ENCODE data around the gene DNAJC12. TPM values are rescaled to one million over a fixed set of nuclear protein-coding genes. Genes with fewer than 3 reads are reported as not detected.
"Not testable (repeated sequence)": the region's sequence is repeated elsewhere in the genome, so short reads cannot be mapped to it uniquely, and the experiment has no call there.

Gene DNAJC12
- total RNA-seq, 6 experiments from 2014 or later, result 0.20 to 0.47 (median 0.33) TPM; not detected in 1

- H3K27me3 Mint-ChIP-seq (ENCODE audit: insufficient read depth), result peaks cover 19% of the 10 kb centered on the region
- no peaks in the 10 kb centered on the region for H3K36me3 Mint-ChIP-seq (ENCODE audit: low read depth)
- DNase-seq, result no peak
- no peak for TF ChIP-seq CTCF (IDR thresholded peaks at IDR 0.05)
- peaks cover 9% of the 10 kb centered on the region; the same call in 1 of the 2 replicates for H3K4me1 Mint-ChIP-seq (ENCODE audit: low read depth)
- no peak overlapping the region for H3K4me3 Mint-ChIP-seq
- H3K27ac Mint-ChIP-seq, result no peak overlapping the region
- H3K9me3 Mint-ChIP-seq, result peaks cover 4% of the 10 kb centered on the region; the same call in 1 of the 2 replicates
These were observed 70.7 kb downstream of the DNAJC12 start for GRCh38 chr10:67767244-67767643.

GRCh38 chr10:67764012-67764822 is 73.8 kb downstream of the DNAJC12 start:
- H3K4me1 Mint-ChIP-seq (ENCODE audit: low read depth), result peaks cover 9% of the 10 kb centered on the region; the same call in 1 of the 2 replicates
- TF ChIP-seq CTCF (IDR thresholded peaks at IDR 0.05), result no peak
- no peaks in the 10 kb centered on the region for H3K36me3 Mint-ChIP-seq (ENCODE audit: low read depth)
- peaks cover 4% of the 10 kb centered on the region; the same call in 1 of the 2 replicates for H3K9me3 Mint-ChIP-seq
- H3K4me3 Mint-ChIP-seq, result peak overlapping the region; percentile 90
- peaks cover 9% of the 10 kb centered on the region for H3K27me3 Mint-ChIP-seq (ENCODE audit: insufficient read depth)
- DNase-seq, result peak; percentile 85
- peak overlapping the region; percentile 70 for H3K27ac Mint-ChIP-seq

- Mint-ChIP-seq H3K4me1 (ENCODE audit: low read depth) (peaks cover 9% of the 10 kb centered on the region; the same call in 1 of the 2 replicates), H3K9me3 (peaks cover 4% of the 10 kb centered on the region; the same call in 1 of the 2 replicates), H3K36me3 (ENCODE audit: low read depth) (no peaks in the 10 kb centered on the region), H3K4me3 (peak overlapping the region; percentile 90), H3K27me3 (ENCODE audit: insufficient read depth) (peaks cover 9% of the 10 kb centered on the region), H3K27ac (peak overlapping the region; percentile 48; the same call in 1 of the 2 replicates)
- TF ChIP-seq CTCF (IDR thresholded peaks at IDR 0.05), result no peak
- no peak for DNase-seq
These were observed 74.4 kb downstream of the DNAJC12 start for GRCh38 chr10:67763499-67764011.

- not testable (repeated sequence) for H3K36me3 Mint-ChIP-seq (ENCODE audit: low read depth); H3K4me3 Mint-ChIP-seq; DNase-seq; H3K27ac Mint-ChIP-seq; H3K27me3 Mint-ChIP-seq (ENCODE audit: insufficient read depth); H3K9me3 Mint-ChIP-seq; H3K4me1 Mint-ChIP-seq (ENCODE audit: low read depth)
These were observed 75.4 kb downstream of the DNAJC12 start for GRCh38 chr10:67762567-67762966.

DNA sequence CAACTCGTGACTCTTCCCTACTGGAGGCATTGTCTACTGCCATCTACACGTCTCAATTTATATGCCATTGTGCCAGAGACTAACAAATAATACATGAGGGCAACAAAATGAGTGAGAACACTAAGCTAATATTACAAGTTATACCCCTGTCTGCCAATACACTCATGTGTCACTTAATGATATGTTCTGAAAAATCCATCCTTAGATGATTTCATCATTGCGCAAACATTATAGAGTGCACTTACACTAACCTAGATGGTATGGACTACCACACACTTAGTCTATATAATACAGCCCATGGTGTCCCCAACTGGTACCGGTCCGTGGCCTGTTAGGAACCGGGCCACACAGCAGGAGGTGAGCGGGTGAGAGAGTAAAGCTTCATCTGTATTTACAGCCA is 77.7 kb downstream of the DNAJC12 start:
- Mint-ChIP-seq H3K4me1 (ENCODE audit: low read depth) (peaks cover 3% of the 10 kb centered on the region; the same call in 1 of the 2 replicates), H3K9me3 (peaks cover 4% of the 10 kb centered on the region; the same call in 1 of the 2 replicates), H3K36me3 (ENCODE audit: low read depth) (no peaks in the 10 kb centered on the region), H3K27ac (no peak overlapping the region), H3K27me3 (ENCODE audit: insufficient read depth) (peaks cover 7% of the 10 kb centered on the region), H3K4me3 (no peak overlapping the region)
- no peak for TF ChIP-seq CTCF (IDR thresholded peaks at IDR 0.05)
- no peak for DNase-seq

Other genes with a start within 250 kb of the DNAJC12 start
- gene CTNNA3, start 142.0 kb downstream of the DNAJC12 start, total RNA-seq (2021; fragmentation: NEBNext Ultra II Directional; extraction: Animal tissue kit (Norgen Biotek cat#: 25700)), result not detected
- gene SIRT1, start 46.5 kb upstream of the DNAJC12 start, total RNA-seq (2021; fragmentation: NEBNext Ultra II Directional; extraction: Animal tissue kit (Norgen Biotek cat#: 25700)), result 10 to 100 TPM in 5 of 6 experiments, 1 to 10 TPM in 1; 9.8 to 12.9 (median 11.7) TPM
- 100 to 1,000 TPM; 220 to 297 (median 279) TPM for gene HERC4, start 237.1 kb upstream of the DNAJC12 start, total RNA-seq (2021; fragmentation: NEBNext Ultra II Directional; extraction: Animal tissue kit (Norgen Biotek cat#: 25700))